Keratinocyte (primary cell): ENCODE measurements around the gene TNFRSF4. TPM values are rescaled to one million over a fixed set of nuclear protein-coding genes. Genes with fewer than 3 reads are reported as not detected.

ENCODE experiments used
- DNase-seq: peaks from one replicate; pipeline ENCODE4 v3.0.0-alpha.2; 2011; ENCODE audit warnings: low read depth, missing footprints, low spot score
- FAIRE-seq: peaks from 2 replicates; lab custom pipeline; 2011; peaks lifted over from hg19 to GRCh38; lab: Jason Lieb, UNC
- H2AFZ ChIP-seq: 2 replicates; pipeline ENCODE4 v1.6.0; 2012; ENCODE audit warnings: low read length, control low read depth, inconsistent platforms; ENCODE audit not compliant: control insufficient read depth
- H3K27ac ChIP-seq: 2 replicates; pipeline ENCODE4 v1.5.1; 2011; ENCODE audit warnings: low read length; ENCODE audit not compliant: control insufficient read depth, insufficient read depth
- H3K27me3 ChIP-seq: 3 replicates; pipeline ENCODE4 v1.6.0; 2011; ENCODE audit warnings: low read length; ENCODE audit not compliant: control insufficient read depth, insufficient read depth; ENCODE audit errors: extremely low read depth
- H3K36me3 ChIP-seq, 2 experiments: 2 replicates in 1 of 2; 3 replicates in 1 of 2; pipeline ENCODE4 v1.5.1; 2011; ENCODE audit warnings: low read length in 2 of 2, mild to moderate bottlenecking in 1 of 2; ENCODE audit not compliant: control insufficient read depth in 2 of 2, insufficient read depth in 2 of 2; ENCODE audit errors: extremely low read depth in 1 of 2
- H3K4me1 ChIP-seq: 3 replicates; pipeline ENCODE4 v1.5.1; 2011; ENCODE audit warnings: low read length; ENCODE audit not compliant: control insufficient read depth, insufficient read depth; ENCODE audit errors: extremely low read depth
- H3K4me2 ChIP-seq: 3 replicates; pipeline ENCODE4 v1.6.0; 2011; ENCODE audit warnings: low read depth, low read length; ENCODE audit not compliant: control insufficient read depth, insufficient read depth; ENCODE audit errors: extremely low read depth
- H3K4me3 ChIP-seq, 3 experiments: fragments of 200-600 bp in 1 of 3; sonication (generic) in 1 of 3; 2 replicates in 2 of 3; 3 replicates in 1 of 3; pipeline ENCODE4 v1.5.1; 2011 to 2016; ENCODE audit warnings: low read length in 3 of 3, mild to moderate bottlenecking in 3 of 3, control low read depth in 2 of 3, inconsistent platforms in 1 of 3, low read depth in 1 of 3, mixed read lengths in 1 of 3, mixed run types in 1 of 3, moderate library complexity in 1 of 3; ENCODE audit not compliant: control insufficient read depth in 2 of 3, insufficient read depth in 2 of 3; ENCODE audit errors: extremely low read depth in 1 of 3
- H3K79me2 ChIP-seq: 2 replicates; pipeline ENCODE4 v1.6.0; 2012; ENCODE audit warnings: low read length; ENCODE audit not compliant: control insufficient read depth, insufficient read depth
- H3K9ac ChIP-seq: 3 replicates; pipeline ENCODE4 v1.6.0; 2011; ENCODE audit warnings: low read length; ENCODE audit not compliant: control insufficient read depth, insufficient read depth; ENCODE audit errors: extremely low read depth
- H3K9me1 ChIP-seq: 3 replicates; pipeline ENCODE4 v1.6.0; 2011; ENCODE audit warnings: low read length; ENCODE audit not compliant: control insufficient read depth, insufficient read depth; ENCODE audit errors: extremely low read depth
- H3K9me3 ChIP-seq: 2 replicates; pipeline ENCODE4 v1.5.1; 2012; ENCODE audit warnings: low read depth, low read length; ENCODE audit not compliant: control insufficient read depth
- H4K20me1 ChIP-seq: 3 replicates; pipeline ENCODE4 v1.6.0; 2011; ENCODE audit warnings: low read length; ENCODE audit not compliant: control insufficient read depth, insufficient read depth; ENCODE audit errors: extremely low read depth
- CTCF ChIP-seq, 3 experiments: IDR thresholded peaks in 1 of 3; conservative IDR thresholded peaks in 1 of 3; optimal IDR thresholded peaks in 1 of 3; 2 replicates in 2 of 3; 3 replicates in 1 of 3; pipeline versions ENCODE3 to v1.5.1; 2011; ENCODE audit warnings: low read length in 3 of 3, mild to moderate bottlenecking in 3 of 3, moderate library complexity in 2 of 3, control low read depth in 1 of 3, inconsistent platforms in 1 of 3; ENCODE audit not compliant: insufficient read depth in 2 of 3; ENCODE audit errors: extremely low read depth in 1 of 3
- EZH2 ChIP-seq: IDR thresholded peaks from one replicate; pipeline ENCODE4 v1.6.1; 2012; ENCODE audit warnings: inconsistent platforms, mild to moderate bottlenecking, low read length, moderate library complexity
- dilution Hi-C: fragments of 300-500 bp; cut with MboI; formaldehyde crosslinking; loops from one replicate; pipeline ENCODE4 v1.7.0; 2020; ENCODE audit warnings: low sequenced_read_pairs; ENCODE audit not compliant: extremely low pct_ligation_motif_present
- polyA plus RNA-seq, 5 experiments: library from polyadenylated mRNA; depleted of rRNA in 3 of 5; stranded (reverse) in 3 of 5; stranded (forward) in 1 of 5; unstranded in 1 of 5; fragments of >200 nt; gene quantifications; 1 replicate in 1 of 5; 2 replicates in 3 of 5; 3 replicates in 1 of 5; pipeline versions ENCODE4 v1.2.1 to v1.2.3, GENCODE V29; 2011 to 2012; ENCODE audit warnings: missing spikeins in 2 of 5, low read depth in 1 of 5, low replicate concordance in 1 of 5

Gene TNFRSF4
- polyA plus RNA-seq, 1 donor (not counting 4 experiments of a cell fraction or from before 2014, with no cell fraction given) = not detected

- H3K9ac ChIP-seq = no peak overlapping the region
- peaks cover 20% of the 10 kb centered on the region for H3K79me2 ChIP-seq
- H4K20me1 ChIP-seq = no peaks in the 10 kb centered on the region
- H3K4me3 ChIP-seq = no peak overlapping the region
- no peak overlapping the region for H3K27ac ChIP-seq
- no peak overlapping the region for H3K4me2 ChIP-seq
- H2AFZ ChIP-seq = no peak overlapping the region
- peaks cover 0 to 3% of the 10 kb centered on the region in 2 experiments for H3K36me3 ChIP-seq
- FAIRE-seq = no peak
- no peak for DNase-seq
- H3K9me3 ChIP-seq = peaks cover 4% of the 10 kb centered on the region
- H3K27me3 ChIP-seq = peaks cover 6% of the 10 kb centered on the region
- no peaks in the 10 kb centered on the region for H3K9me1 ChIP-seq
- peaks cover 15% of the 10 kb centered on the region for H3K4me1 ChIP-seq
- TF ChIP-seq EZH2 (no peak), CTCF (optimal IDR thresholded peaks at IDR 0.05 in 1 of 3, IDR thresholded peaks at IDR 0.05 in 1 of 3, conservative IDR thresholded peaks at IDR 0.05 in 1 of 3; ENCODE audit: extremely low read depth in 1 of 3, insufficient read depth in 2 of 3, low read length in 3 of 3) (no peak)
- dilution Hi-C loops = no loop called here
Measured at GRCh38 chr1:1236176-1236763, 22.3 kb upstream of the TNFRSF4 start.

GRCh38 chr1:1235016-1235744 is 21.2 kb upstream of the TNFRSF4 start:
- Histone ChIP-seq H3K9me1 (no peaks in the 10 kb centered on the region), H3K36me3 (peaks cover 0 to 4% of the 10 kb centered on the region in 2 experiments), H3K4me3 (no peak overlapping the region), H2AFZ (no peak overlapping the region), H4K20me1 (no peaks in the 10 kb centered on the region), H3K27me3 (peaks cover 6% of the 10 kb centered on the region), H3K4me2 (no peak overlapping the region), H3K9me3 (peaks cover 4% of the 10 kb centered on the region), H3K79me2 (peaks cover 31% of the 10 kb centered on the region), H3K4me1 (peaks cover 21% of the 10 kb centered on the region), H3K9ac (no peak overlapping the region), H3K27ac (no peak overlapping the region)
- no peak for TF ChIP-seq CTCF (optimal IDR thresholded peaks at IDR 0.05 in 1 of 3, IDR thresholded peaks at IDR 0.05 in 1 of 3, conservative IDR thresholded peaks at IDR 0.05 in 1 of 3; ENCODE audit: extremely low read depth in 1 of 3, insufficient read depth in 2 of 3, low read length in 3 of 3)
- dilution Hi-C loops = no loop called here
- FAIRE-seq = no peak
- no peak for DNase-seq
